Measurements from ENCODE around the gene PTPRG. TPM values are rescaled to one million over a fixed set of nuclear protein-coding genes. Genes with fewer than 3 reads are reported as not detected.
A peak's percentile ranks its signal among the peaks of the same experiment; 100 is the strongest.

PTPRG gene
- total and polyA plus RNA-seq, 10 of the 15 experiments (the other 5 are each of a cell fraction or from before 2014, with no cell fraction given) = 0.29 to 20.7 (median 1.4) TPM

DNA sequence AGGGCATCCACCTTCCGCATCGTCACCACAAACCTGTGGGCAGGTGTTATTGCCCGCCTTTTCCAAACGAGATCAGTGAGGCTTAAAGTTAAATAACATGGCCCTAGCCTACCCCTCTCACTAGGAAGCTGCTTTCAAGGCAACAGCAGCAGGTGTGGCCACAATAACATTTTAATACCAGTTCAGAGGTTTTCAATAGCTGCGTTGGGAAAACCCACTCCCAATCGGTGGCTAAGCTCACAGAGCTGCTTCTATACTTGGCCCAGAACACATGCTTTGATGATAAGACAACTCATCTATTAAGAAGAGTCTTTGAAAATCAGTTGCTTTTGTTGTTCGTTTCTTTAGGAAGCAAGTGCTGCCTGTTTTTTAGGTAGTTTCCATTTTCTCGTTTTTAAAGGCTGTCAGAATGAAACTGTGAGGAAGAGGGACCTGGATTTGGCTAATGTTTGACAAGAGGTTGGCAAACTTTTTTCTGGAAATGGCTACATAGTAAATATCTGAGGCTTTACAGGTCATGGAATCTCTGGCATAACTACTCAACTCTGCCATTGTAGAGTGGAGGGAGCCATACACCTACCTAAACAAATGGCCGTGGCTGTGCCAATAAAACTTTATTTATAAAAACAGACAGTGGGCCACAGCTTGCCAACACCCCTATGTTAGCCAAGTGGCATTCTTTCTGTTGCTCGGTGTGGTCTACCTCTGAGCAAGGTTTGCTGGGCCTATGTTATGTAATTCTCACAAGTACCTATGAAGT, 632.4 kb downstream of the PTPRG start:
- Histone ChIP-seq H3K4me1 (ENCODE audit: control insufficient read depth, insufficient read depth, low read length) (no peaks in the 10 kb centered on the region), H3K27ac (ENCODE audit: control insufficient read depth, insufficient read depth) (no peak overlapping the region), H3K4me2 (ENCODE audit: control insufficient read depth, insufficient read depth) (no peak overlapping the region), H3K9ac (ENCODE audit: control insufficient read depth, insufficient read depth, low read length) (no peak overlapping the region), H4K20me1 (ENCODE audit: control insufficient read depth, insufficient read depth) (no peaks in the 10 kb centered on the region), H3K27me3 (replicated peaks in 1 of 2; ENCODE audit: control insufficient read depth in 2 of 2, insufficient read depth in 2 of 2, low read length in 1 of 2) (no peaks in the 10 kb centered on the region), H3K79me2 (ENCODE audit: control insufficient read depth, insufficient read depth, low read length) (no peaks in the 10 kb centered on the region), H3K36me3 (ENCODE audit: control insufficient read depth in 2 of 2, insufficient read depth in 2 of 2, low read length in 1 of 2) (no peaks in the 10 kb centered on the region), H3K9me3 (replicated peaks; ENCODE audit: control insufficient read depth, insufficient read depth, low read length) (no peaks in the 10 kb centered on the region), H2AFZ (ENCODE audit: control insufficient read depth, low read depth, low read length) (no peak overlapping the region), H3K4me3 (no peak overlapping the region)
- no TSS peak for BruUV-seq (replicated peaks)
- intact Hi-C loops (cut with micrococcal nuclease; ENCODE audit: unreplicated experiment) = loop anchor here (10.0 kb wide), 1 partner anchor 809 kb away; no protein-coding TSS in a partner anchor
- WGBS (ENCODE audit: insufficient coverage, insufficient replicate concordance, low lambda C conversion rate, missing lambda C conversion rate) = 29% methylated on average over 10 of the region's 10 CpGs
- in situ Hi-C loops (cut with MboI) = no loop called here
- FAIRE-seq (no peak), DNase-seq (ENCODE audit: low read depth, low spot score) (no peak), ATAC-seq (no peak)
- POLR2A ChIA-PET = no interaction called here
- RAD21 ChIA-PET (ENCODE audit: unreplicated experiment) = no interaction called here
- TF ChIP-seq ZBTB40 (IDR thresholded peaks at IDR 0.05; ENCODE audit: borderline replicate concordance) = peak; percentile 85
- TF ChIP-seq, protein P1, sequence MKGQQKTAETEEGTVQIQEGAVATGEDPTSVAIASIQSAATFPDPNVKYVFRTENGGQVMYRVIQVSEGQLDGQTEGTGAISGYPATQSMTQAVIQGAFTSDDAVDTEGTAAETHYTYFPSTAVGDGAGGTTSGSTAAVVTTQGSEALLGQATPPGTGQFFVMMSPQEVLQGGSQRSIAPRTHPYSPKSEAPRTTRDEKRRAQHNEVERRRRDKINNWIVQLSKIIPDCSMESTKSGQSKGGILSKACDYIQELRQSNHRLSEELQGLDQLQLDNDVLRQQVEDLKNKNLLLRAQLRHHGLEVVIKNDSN (IDR thresholded peaks at IDR 0.05; ENCODE audit: borderline replicate concordance, extremely low read length, insufficient read depth, low read depth, low read length) = no peak
- CTCF ChIA-PET = interaction anchor here (0.7 to 1.8 kb wide), 3 partner anchors 8 to 338 kb away, joined by 4 read pairs; no protein-coding TSS in a partner anchor
- SMC1A ChIA-PET (ENCODE audit: uncharacterized antibody, unreplicated experiment) = interaction anchor here (1.1 to 1.3 kb wide), 2 partner anchors 12 to 336 kb away, joined by 3 to 7 read pairs; no protein-coding TSS in a partner anchor
